AG04449 (cell line): ENCODE data around the gene L1CAM.

ENCODE experiments used
- CTCF ChIA-PET: fragments of 350-600 bp; formaldehyde crosslinking; extraction: SDS; loops from one replicate; lab custom pipeline; 2021; ENCODE audit warnings: antibody characterized with exemption; lab: Yijun Ruan, JAX
- POLR2A ChIA-PET: fragments of 400-600, 350-600 bp; formaldehyde crosslinking; extraction: SDS; loops from one replicate; lab custom pipeline; 2020; ENCODE audit warnings: antibody characterized with exemption, inconsistent platforms; lab: Yijun Ruan, JAX
- DNase-seq: peaks from one replicate; pipeline ENCODE4 v3.0.0-alpha.2; 2010; ENCODE audit warnings: low read depth, low spot score
- H3K4me3 ChIP-seq: 2 replicates; pipeline ENCODE4 v1.5.1; 2011; ENCODE audit warnings: low read depth, mild to moderate bottlenecking, control low read depth, low read length
- TF ChIP-seq, protein P1 (sequence below): IDR thresholded peaks from one replicate; pipeline ENCODE4 v1.5.1; 2011; ENCODE audit warnings: mild to moderate bottlenecking, moderate library complexity, low read length, control low read depth, inconsistent platforms; ENCODE audit not compliant: insufficient read depth; ENCODE audit errors: missing control alignments

L1CAM gene

DNA sequence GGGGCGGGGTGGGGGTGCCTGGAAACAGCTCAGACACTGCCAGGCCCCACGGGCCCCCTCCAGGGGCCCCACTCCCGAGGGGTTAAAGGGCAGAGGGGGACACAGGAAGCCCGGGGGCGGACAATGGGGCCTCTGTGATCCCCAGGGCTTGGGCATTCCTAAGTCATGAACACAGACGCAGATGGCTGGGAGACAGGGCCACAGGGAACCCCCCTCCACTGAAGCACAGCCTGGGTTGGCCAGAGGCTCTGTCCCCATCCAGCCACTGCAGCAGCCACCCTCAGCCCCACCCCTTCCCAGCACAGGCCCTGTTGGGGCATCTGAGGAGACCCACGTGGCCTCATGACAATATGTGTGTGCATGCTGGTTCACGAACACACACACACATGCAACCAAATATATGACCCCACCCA lies 3.9 kb downstream of the L1CAM start:
- ChIA-PET CTCF (no interaction called here), POLR2A (no interaction called here)
- DNase-seq: no peak
- TF ChIP-seq, protein P1, sequence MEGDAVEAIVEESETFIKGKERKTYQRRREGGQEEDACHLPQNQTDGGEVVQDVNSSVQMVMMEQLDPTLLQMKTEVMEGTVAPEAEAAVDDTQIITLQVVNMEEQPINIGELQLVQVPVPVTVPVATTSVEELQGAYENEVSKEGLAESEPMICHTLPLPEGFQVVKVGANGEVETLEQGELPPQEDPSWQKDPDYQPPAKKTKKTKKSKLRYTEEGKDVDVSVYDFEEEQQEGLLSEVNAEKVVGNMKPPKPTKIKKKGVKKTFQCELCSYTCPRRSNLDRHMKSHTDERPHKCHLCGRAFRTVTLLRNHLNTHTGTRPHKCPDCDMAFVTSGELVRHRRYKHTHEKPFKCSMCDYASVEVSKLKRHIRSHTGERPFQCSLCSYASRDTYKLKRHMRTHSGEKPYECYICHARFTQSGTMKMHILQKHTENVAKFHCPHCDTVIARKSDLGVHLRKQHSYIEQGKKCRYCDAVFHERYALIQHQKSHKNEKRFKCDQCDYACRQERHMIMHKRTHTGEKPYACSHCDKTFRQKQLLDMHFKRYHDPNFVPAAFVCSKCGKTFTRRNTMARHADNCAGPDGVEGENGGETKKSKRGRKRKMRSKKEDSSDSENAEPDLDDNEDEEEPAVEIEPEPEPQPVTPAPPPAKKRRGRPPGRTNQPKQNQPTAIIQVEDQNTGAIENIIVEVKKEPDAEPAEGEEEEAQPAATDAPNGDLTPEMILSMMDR: no peak
- H3K4me3 ChIP-seq: no peak overlapping the region

DNA sequence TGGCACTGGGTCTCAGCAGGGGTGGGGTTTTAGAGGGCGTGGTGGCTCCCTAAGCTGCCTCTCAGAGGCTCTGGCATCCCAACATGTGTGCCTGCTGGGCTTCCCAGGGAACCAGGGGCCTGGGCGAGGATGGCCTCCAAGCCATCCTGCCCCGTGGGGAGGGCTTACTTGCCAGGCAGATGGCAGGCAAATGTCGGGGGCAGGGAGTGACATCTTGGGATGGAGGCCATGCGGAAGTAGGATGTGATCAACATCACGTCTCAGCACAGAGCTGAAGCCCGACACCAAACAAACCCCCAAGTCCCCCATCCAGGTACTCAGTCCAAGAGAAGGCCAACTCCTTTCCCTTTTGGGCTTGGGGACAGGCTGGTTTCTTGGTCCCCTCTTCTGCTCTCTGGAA lies 4.7 kb downstream of the L1CAM start:
- TF ChIP-seq, protein P1: no peak
- DNase-seq: no peak
- no peak overlapping the region for H3K4me3 ChIP-seq
- ChIA-PET CTCF (no interaction called here), POLR2A (no interaction called here)

DNA sequence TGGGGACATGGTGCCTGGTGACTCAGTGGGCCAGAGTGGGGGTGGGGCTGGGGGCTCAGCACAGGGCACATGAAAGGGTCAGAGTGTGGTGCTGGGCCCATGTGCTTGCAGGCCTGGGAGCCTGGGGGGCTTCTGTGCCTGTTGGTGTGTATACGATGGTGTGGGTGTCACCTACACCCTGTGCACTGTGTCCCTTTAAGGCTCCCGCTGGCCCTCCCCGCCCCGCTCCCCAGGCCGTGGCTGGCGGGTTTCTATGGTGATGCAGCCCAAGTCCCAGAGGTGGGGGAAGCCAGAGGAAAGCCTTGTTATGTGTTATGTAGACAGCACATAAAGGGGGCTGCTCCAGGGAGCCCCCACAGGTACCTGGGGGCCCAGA lies 5.5 kb downstream of the L1CAM start:
- POLR2A ChIA-PET: no interaction called here
- TF ChIP-seq, protein P1: no peak
- DNase-seq: no peak
- CTCF ChIA-PET: no interaction called here
- H3K4me3 ChIP-seq: no peak overlapping the region

DNA sequence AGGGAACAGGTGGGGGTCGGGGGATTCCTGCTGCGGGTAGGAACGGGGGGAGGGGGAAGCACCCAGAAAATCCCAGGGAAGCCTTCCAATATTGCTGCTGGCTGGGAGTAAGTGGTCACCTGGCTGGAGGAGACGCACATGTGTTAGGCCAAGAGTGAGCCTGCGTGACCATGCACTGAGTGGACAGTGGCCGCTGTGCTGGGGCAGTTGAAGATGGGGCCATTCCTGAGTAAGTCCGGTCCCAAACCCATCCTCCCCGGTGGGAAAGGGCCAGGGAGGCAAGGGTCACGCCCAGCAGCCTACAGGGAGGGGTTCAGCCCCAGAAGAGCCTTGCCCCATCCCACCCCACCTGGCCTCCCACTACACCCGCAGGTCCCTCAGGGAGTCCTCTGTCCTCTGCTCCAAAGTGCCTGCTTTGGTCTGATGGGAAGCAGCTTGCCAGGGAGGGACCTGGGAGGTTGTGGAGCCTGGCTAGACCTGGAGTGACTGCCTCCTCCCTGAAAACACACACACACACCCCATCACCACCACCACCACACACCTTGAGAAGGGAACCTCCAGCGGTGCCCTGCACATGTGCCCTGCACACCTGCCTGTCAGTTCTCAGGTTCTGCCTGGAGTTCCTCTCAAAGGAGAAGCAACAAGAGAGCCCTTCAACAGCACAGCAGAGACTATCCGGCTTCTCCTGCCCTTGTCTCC lies 6.1 kb downstream of the L1CAM start:
- CTCF ChIA-PET: no interaction called here
- DNase-seq: no peak
- H3K4me3 ChIP-seq: no peak overlapping the region
- POLR2A ChIA-PET: interaction anchor here (1.4 kb wide), 1 partner anchor 86 kb away, joined by 6 read pairs; the partner anchor contains the start of genes IDH3G and SSR4
- TF ChIP-seq, protein P1: no peak

DNA sequence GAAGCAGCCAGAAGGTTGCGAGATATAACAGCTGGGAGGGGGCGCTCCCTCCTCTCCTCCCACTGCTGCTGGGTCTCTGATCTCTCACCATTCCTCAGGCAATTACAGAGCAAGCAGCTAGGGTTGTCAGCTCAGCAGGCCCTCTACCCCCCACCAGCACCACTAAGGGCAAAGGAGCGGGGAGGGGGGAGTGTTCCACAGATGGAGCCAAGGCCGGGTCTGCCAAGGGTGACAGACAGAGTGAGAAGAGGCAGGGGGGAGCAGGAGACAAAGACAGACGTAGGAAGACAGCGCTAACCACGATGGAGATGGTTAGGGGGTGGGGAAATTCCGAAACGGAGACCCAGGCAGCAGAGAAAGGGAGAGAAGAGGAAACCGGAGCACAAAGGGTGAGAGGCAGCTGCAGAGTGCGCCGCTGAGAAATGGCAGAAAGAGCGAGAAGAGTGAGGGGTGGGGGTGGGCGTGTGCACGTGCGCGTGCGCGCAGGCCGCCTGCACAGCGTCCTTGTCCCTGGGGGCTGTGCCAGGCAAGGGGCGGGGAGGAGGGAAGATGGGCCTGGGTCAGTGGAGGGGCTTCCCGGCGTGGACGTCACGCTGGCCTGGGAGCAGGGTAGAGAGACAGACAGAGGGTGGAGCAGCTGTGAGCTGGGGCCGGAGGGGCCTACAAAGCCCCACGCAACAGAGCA lies 6.9 kb downstream of the L1CAM start:
- CTCF ChIA-PET: no interaction called here
- no peak for DNase-seq
- POLR2A ChIA-PET: interaction anchor here (1.4 kb wide), 1 partner anchor 85 kb away, joined by 6 read pairs; the partner anchor contains the start of genes IDH3G and SSR4
- TF ChIP-seq, protein P1: no peak
- H3K4me3 ChIP-seq: no peak overlapping the region

DNA sequence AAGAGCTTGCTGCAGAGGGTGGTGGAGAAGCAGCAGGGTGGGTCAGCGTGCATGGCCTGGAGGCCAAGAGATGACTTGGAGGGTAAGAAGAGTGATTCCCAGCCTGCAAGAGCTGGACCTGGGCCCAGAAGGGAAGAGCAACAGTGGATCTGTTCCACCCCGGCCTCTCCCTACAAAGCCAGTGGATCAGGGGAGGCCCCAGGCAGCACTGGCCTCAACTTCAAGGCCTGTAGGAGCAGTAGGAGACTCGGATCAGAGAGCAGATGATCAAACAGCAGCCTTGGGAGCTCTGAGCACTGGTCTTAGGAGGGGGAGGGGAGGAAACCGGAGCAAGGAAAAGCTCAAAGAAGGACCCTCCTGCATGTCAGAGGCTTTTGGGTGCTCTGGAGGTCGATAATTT lies 7.6 kb downstream of the L1CAM start:
- H3K4me3 ChIP-seq: no peak overlapping the region
- CTCF ChIA-PET: no interaction called here
- TF ChIP-seq, protein P1: no peak
- POLR2A ChIA-PET: interaction anchor here (0.6 to 1.4 kb wide), 2 partner anchors 22 to 84 kb away, joined by 4 to 6 read pairs; partner anchors contain the start of genes IDH3G and SSR4
- no peak for DNase-seq
